ENCODE measurements around the gene GAGE12C. TPM values are rescaled to one million over a fixed set of nuclear protein-coding genes. Genes with fewer than 3 reads are reported as not detected.
A peak's percentile ranks its signal among the peaks of the same experiment; 100 is the strongest.
"Not testable (repeated sequence)": the region's sequence is repeated elsewhere in the genome, so short reads cannot be mapped to it uniquely, and the experiment has no call there.

Gene GAGE12C, protein sequence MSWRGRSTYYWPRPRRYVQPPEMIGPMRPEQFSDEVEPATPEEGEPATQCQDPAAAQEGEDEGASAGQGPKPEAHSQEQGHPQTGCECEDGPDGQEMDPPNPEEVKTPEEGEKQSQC
- not detected for total RNA-seq
- long read RNA-seq, result 0 reads

GRCh38 chrX:49531877-49532276 lies at the start of gene GAGE12C:
TSS of gene GAGE12C (plus strand) at chrX:49532177. CDS start at chrX:49533332, 1,155 bp downstream.
- DNase-seq; H3K36me3 ChIP-seq; H3K4me1 ChIP-seq; H3K9me3 ChIP-seq; H3K27me3 ChIP-seq (ENCODE audit: low read depth); H3K27ac ChIP-seq; ATAC-seq; intact Hi-C loops (cut with DNase I); H3K4me3 ChIP-seq: not testable (repeated sequence)

GRCh38 chrX:49541433-49541832 lies 9.5 kb downstream of the GAGE12C start, which contains the start of gene GAGE12D:
TSS of gene GAGE12D (plus strand) at chrX:49541733. CDS start at chrX:49542888, 1,155 bp downstream.
- ATAC-seq; H3K4me1 ChIP-seq; H3K4me3 ChIP-seq; H3K27ac ChIP-seq; DNase-seq; H3K27me3 ChIP-seq (ENCODE audit: low read depth); intact Hi-C loops (cut with DNase I); H3K36me3 ChIP-seq; H3K9me3 ChIP-seq: not testable (repeated sequence)

DNA sequence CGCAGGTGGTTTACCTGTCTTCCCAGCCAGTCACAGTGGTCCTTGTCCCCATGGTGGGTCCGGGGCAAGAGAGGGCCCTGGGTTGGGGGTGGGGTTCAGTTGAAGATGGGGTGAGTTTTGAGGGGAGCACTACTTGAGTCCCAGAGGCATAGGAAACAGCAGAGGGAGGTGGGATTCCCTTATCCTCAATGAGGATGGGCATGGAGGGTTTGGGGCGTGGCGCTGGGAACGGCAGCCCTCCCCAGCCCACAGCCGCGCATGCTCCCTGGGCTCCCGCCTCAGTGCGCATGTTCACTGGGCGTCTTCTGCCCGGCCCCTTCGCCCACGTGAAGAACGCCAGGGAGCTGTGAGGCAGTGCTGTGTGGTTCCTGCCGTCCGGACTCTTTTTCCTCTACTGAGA lies 19.0 kb downstream of the GAGE12C start, which contains the start of gene GAGE12E:
TSS of gene GAGE12E (plus strand) at position 301 of the 400 bp plus-strand sequence. CDS start 1,155 bp downstream, outside the sequence.
- H3K4me3 ChIP-seq; H3K27me3 ChIP-seq (ENCODE audit: low read depth); H3K4me1 ChIP-seq; ATAC-seq; H3K9me3 ChIP-seq; H3K36me3 ChIP-seq; DNase-seq; H3K27ac ChIP-seq; intact Hi-C loops (cut with DNase I): not testable (repeated sequence)

GRCh38 chrX:49560542-49560941 lies 28.6 kb downstream of the GAGE12C start, which contains the start of gene GAGE12F:
TSS of gene GAGE12F (plus strand) at chrX:49560842. CDS start at chrX:49561997, 1,155 bp downstream.
- H3K27ac ChIP-seq; H3K4me1 ChIP-seq; intact Hi-C loops (cut with DNase I); H3K36me3 ChIP-seq; DNase-seq; ATAC-seq; H3K4me3 ChIP-seq; H3K27me3 ChIP-seq (ENCODE audit: low read depth); H3K9me3 ChIP-seq: not testable (repeated sequence)

- H3K27ac ChIP-seq; H3K36me3 ChIP-seq; H3K4me1 ChIP-seq; intact Hi-C loops (cut with DNase I); H3K27me3 ChIP-seq (ENCODE audit: low read depth); H3K9me3 ChIP-seq; H3K4me3 ChIP-seq; ATAC-seq: not testable (repeated sequence)
- peak; percentile 35 for DNase-seq
These were observed 36.8 kb downstream of the GAGE12C start for GRCh38 chrX:49568728-49569127.

GRCh38 chrX:49569152-49569551 lies 37.2 kb downstream of the GAGE12C start:
- H3K27ac ChIP-seq; H3K9me3 ChIP-seq; H3K27me3 ChIP-seq (ENCODE audit: low read depth); H3K4me3 ChIP-seq; H3K36me3 ChIP-seq; DNase-seq; intact Hi-C loops (cut with DNase I); ATAC-seq; H3K4me1 ChIP-seq: not testable (repeated sequence)

- H3K4me1 ChIP-seq; ATAC-seq; intact Hi-C loops (cut with DNase I); H3K9me3 ChIP-seq; DNase-seq; H3K27me3 ChIP-seq (ENCODE audit: low read depth); H3K27ac ChIP-seq; H3K4me3 ChIP-seq; H3K36me3 ChIP-seq: not testable (repeated sequence)
These were observed 38.1 kb downstream of the GAGE12C start, which contains the start of gene GAGE12G for GRCh38 chrX:49570100-49570499. TSS of gene GAGE12G (plus strand) at chrX:49570400. CDS start at chrX:49571555, 1,155 bp downstream.

- H3K4me3 ChIP-seq; H3K36me3 ChIP-seq; H3K27me3 ChIP-seq (ENCODE audit: low read depth); DNase-seq; ATAC-seq; intact Hi-C loops (cut with DNase I); H3K9me3 ChIP-seq; H3K4me1 ChIP-seq; H3K27ac ChIP-seq: not testable (repeated sequence)
These were observed 47.7 kb downstream of the GAGE12C start, which contains the start of gene GAGE12H for GRCh38 chrX:49579649-49580048. TSS of gene GAGE12H (plus strand) at chrX:49579949. CDS start at chrX:49581104, 1,155 bp downstream.

Other genes with a start within 250 kb of the GAGE12C start
- gene GAGE10, start 228.5 kb upstream of the GAGE12C start, total RNA-seq, result not detected
- not detected for gene GAGE12J, start 210.1 kb upstream of the GAGE12C start, total RNA-seq
- gene GAGE13, start 200.6 kb upstream of the GAGE12C start, total RNA-seq, result not detected
- not detected for gene GAGE12D, start 9.6 kb downstream of the GAGE12C start, total RNA-seq
- gene GAGE12E, start 19.1 kb downstream of the GAGE12C start, total RNA-seq, result not detected
- gene GAGE12F, start 28.7 kb downstream of the GAGE12C start, total RNA-seq, result not detected
- gene GAGE12G, start 38.2 kb downstream of the GAGE12C start, total RNA-seq, result not detected
- not detected for gene GAGE12H, start 47.8 kb downstream of the GAGE12C start, total RNA-seq
- gene GAGE2A, start 57.3 kb downstream of the GAGE12C start, total RNA-seq, result not detected
- not detected for gene GAGE1, start 66.8 kb downstream of the GAGE12C start, total RNA-seq
- gene PAGE1, start 163.8 kb downstream of the GAGE12C start, total RNA-seq, result not detected